ENCODE results near the gene SHKBP1.

Gene SHKBP1

GRCh38 chr19:40576585-40577451 lies at the start of gene SHKBP1:
TSS of gene SHKBP1 (plus strand) at chr19:40576873. CDS start at chr19:40576900, 27 bp downstream.
- H3K27ac ChIP-seq = peak within 1 kb of the TSS; percentile 75 to 81
- intact Hi-C loops (cut with DNase I; ENCODE audit: low total_unique reads) = no loop called here
- TF ChIP-seq CTCF (IDR thresholded peaks at IDR 0.05) = no peak

GRCh38 chr19:40528078-40528477 lies 48.6 kb upstream of the SHKBP1 start:
- Histone ChIP-seq H3K9me3 (no peaks in the 10 kb centered on the region), H3K27me3 (peaks cover 0 to 7% of the 10 kb centered on the region in 2 donors), H3K4me3 (no peak overlapping the region), H3K36me3 (no peaks in the 10 kb centered on the region), H3K4me1 (peaks cover 0 to 22% (median 16%) of the 10 kb centered on the region in 4 donors), H3K27ac (no peak overlapping the region)
- intact Hi-C loops (cut with DNase I; ENCODE audit: low total_unique reads) = loop anchor here (10.0 kb wide), 1 partner anchor 107 kb away; no protein-coding TSS in a partner anchor
- DNase-seq = no peak
- no peak for TF ChIP-seq CTCF (IDR thresholded peaks at IDR 0.05)

More at GRCh38 chr19:40576585-40577451, at the start of gene SHKBP1:
- Histone ChIP-seq H3K4me1 (peaks cover 0 to 19% (median 11%) of the 10 kb centered on the region in 4 donors), H3K36me3 (peaks cover 10 to 24% (median 17%) of the 10 kb centered on the region in 3 donors), H3K4me3 (peak within 1 kb of the TSS; percentile 78 to 82), H3K27me3 (no peaks in the 10 kb centered on the region), H3K9me3 (no peaks in the 10 kb centered on the region)
- DNase-seq = peak; percentile 94 to 97

- no peak overlapping the region for H3K4me3 ChIP-seq
- no peaks in the 10 kb centered on the region for H3K36me3 ChIP-seq
- H3K27me3 ChIP-seq = peaks cover 0 to 5% of the 10 kb centered on the region in 2 donors
- peaks cover 0 to 21% (median 15%) of the 10 kb centered on the region in 4 donors for H3K4me1 ChIP-seq
- no peaks in the 10 kb centered on the region for H3K9me3 ChIP-seq
- intact Hi-C loops (cut with DNase I; ENCODE audit: low total_unique reads) = loop anchor here (10.0 kb wide), 1 partner anchor 106 kb away; no protein-coding TSS in a partner anchor
- no peak overlapping the region for H3K27ac ChIP-seq
- DNase-seq = no peak
- TF ChIP-seq CTCF (IDR thresholded peaks at IDR 0.05) = no peak
Observed at GRCh38 chr19:40528533-40529092, 48.1 kb upstream of the SHKBP1 start.

GRCh38 chr19:40529093-40529954 lies 47.3 kb upstream of the SHKBP1 start:
- TF ChIP-seq CTCF (IDR thresholded peaks at IDR 0.05) = peak; percentile 97 to 98
- intact Hi-C loops (cut with DNase I; ENCODE audit: low total_unique reads) = loop anchor here (10.0 kb wide), 1 partner anchor 105 kb away; no protein-coding TSS in a partner anchor
- DNase-seq = peak; percentile 76 to 88

More at GRCh38 chr19:40529093-40529954, 47.3 kb upstream of the SHKBP1 start:
- Histone ChIP-seq H3K27ac (peak overlapping the region in 1 of 2 donors; percentile 23), H3K27me3 (peaks cover 0 to 5% of the 10 kb centered on the region in 2 donors), H3K4me3 (peak overlapping the region; percentile 49 to 52), H3K9me3 (no peaks in the 10 kb centered on the region), H3K4me1 (peaks cover 0 to 21% (median 15%) of the 10 kb centered on the region in 4 donors), H3K36me3 (no peaks in the 10 kb centered on the region)
